ENCODE measurements around the gene TRAF3. TPM values are rescaled to one million over a fixed set of nuclear protein-coding genes. Genes with fewer than 3 reads are reported as not detected.
A peak's percentile ranks its signal among the peaks of the same experiment; 100 is the strongest.
"Not testable (repeated sequence)": the region's sequence is repeated elsewhere in the genome, so short reads cannot be mapped to it uniquely, and the experiment has no call there.

The TRAF3 gene
- total RNA-seq, 1 donor from 2014 or later = 5.7 TPM

DNA sequence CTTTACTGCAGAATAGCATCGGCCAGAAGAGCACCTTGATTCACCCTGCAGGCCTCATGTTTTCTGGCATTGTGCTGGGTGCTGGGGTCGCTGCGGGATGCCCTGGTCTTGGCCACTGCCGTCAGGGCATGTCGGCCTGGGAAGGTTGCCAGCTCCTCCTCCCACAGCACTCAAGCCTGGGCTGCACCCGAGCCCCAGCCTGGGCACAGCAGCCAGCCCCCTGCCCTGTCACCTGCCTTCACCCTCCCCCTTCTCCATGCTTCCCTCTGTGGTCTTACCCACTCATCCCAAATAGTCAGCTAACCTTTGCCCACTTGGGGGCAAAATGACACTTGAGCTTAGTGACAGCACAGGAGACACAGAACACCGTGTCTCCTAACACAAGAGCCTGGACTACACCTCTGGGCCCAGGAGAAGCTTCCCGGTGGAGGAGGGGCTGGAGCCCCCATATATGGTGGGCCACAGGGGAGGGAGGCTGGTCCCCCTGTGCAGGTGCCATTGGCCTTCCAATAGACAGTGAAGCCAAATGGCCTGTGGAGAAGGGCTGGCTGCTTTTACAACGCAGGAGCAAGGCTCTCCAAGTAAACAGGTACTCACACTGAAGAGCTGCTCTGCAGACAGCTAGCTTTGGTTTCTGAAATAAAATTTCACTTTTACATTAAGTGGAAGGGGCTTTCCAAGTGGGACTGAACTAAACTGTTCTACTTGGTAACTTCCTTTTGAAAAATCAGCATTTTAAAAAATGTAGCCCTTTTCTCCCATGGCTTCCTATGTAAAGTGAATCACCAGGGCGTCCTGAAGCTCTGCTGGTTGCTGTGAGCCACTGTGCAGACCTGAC is 94.0 kb downstream of the TRAF3 start:
- no peaks in the 10 kb centered on the region for H3K9me3 ChIP-seq (ENCODE audit: control insufficient read depth in 3 of 3, low read length in 3 of 3)
- no peaks in the 10 kb centered on the region for H3K27me3 ChIP-seq (ENCODE audit: control insufficient read depth in 3 of 3, insufficient read depth in 3 of 3, low read length in 3 of 3)
- H3K4me3 ChIP-seq (ENCODE audit: low read length in 3 of 3) = no peak overlapping the region
- no peak overlapping the region for H3K9ac ChIP-seq (ENCODE audit: low read depth in 1 of 3, low read length in 3 of 3)
- H3K27ac ChIP-seq (ENCODE audit: low read depth, low read length) = no peak overlapping the region
- peaks cover 7 to 9% (median 8%) of the 10 kb centered on the region in 3 donors for H3K4me1 ChIP-seq (ENCODE audit: control insufficient read depth in 3 of 3, insufficient read depth in 3 of 3, low read length in 3 of 3)
- peaks cover under 1 to 11% (median 6%) of the 10 kb centered on the region in 3 donors for H3K36me3 ChIP-seq (ENCODE audit: control insufficient read depth in 3 of 3, insufficient read depth in 3 of 3, low read length in 3 of 3)

DNA sequence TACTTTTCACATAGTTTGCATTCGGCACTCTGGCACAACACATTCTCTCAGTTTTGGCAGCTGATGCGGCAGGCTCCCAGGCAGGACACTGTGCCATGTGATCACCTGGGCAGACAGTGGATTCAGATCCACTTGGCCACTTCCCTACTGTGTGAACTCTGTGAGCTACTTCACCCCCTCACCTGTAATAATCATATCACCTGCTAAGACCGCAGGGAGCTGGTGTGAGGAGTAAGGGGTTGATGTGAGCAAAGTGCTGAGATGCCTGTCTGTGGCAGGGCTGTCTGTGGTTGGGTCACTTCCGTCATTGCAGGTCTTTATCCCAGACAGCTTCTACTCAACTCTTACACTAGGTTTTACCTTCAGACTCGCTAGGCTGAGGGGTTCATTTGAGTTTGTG is 94.8 kb downstream of the TRAF3 start:
- Histone ChIP-seq H3K9me3 (ENCODE audit: control insufficient read depth in 3 of 3, low read length in 3 of 3) (no peaks in the 10 kb centered on the region), H3K27ac (ENCODE audit: low read depth, low read length) (no peak overlapping the region), H3K36me3 (ENCODE audit: control insufficient read depth in 3 of 3, insufficient read depth in 3 of 3, low read length in 3 of 3) (peaks cover 6 to 18% (median 13%) of the 10 kb centered on the region in 3 donors), H3K9ac (ENCODE audit: low read depth in 1 of 3, low read length in 3 of 3) (no peak overlapping the region), H3K4me3 (ENCODE audit: low read length in 3 of 3) (no peak overlapping the region), H3K4me1 (ENCODE audit: control insufficient read depth in 3 of 3, insufficient read depth in 3 of 3, low read length in 3 of 3) (peaks cover 7 to 9% (median 8%) of the 10 kb centered on the region in 3 donors), H3K27me3 (ENCODE audit: control insufficient read depth in 3 of 3, insufficient read depth in 3 of 3, low read length in 3 of 3) (no peaks in the 10 kb centered on the region)

DNA sequence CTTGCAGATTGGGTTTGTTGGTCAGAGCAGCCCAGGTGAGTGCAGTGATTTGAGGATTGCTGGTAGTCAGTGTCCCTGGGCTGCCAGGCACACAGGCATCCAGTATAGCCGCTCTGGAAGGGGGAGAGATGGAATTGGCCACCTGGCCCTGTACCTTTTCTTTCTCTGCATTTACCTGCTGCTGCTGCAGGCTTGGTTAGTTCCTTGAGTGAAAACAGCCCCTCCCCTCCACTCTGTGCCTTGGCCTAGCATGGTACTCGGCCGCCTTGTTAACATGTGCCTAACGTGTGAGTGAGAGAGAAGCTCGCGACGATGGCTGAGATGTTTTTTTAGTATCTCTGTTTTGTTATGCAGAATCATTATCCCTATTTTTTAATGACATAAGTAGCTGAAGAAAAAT is 95.9 kb downstream of the TRAF3 start:
- Histone ChIP-seq H3K4me1 (ENCODE audit: control insufficient read depth in 3 of 3, insufficient read depth in 3 of 3, low read length in 3 of 3) (peaks cover 7 to 9% (median 8%) of the 10 kb centered on the region in 3 donors), H3K36me3 (ENCODE audit: control insufficient read depth in 3 of 3, insufficient read depth in 3 of 3, low read length in 3 of 3) (peaks cover 6 to 19% (median 13%) of the 10 kb centered on the region in 3 donors), H3K9me3 (ENCODE audit: control insufficient read depth in 3 of 3, low read length in 3 of 3) (no peaks in the 10 kb centered on the region), H3K4me3 (ENCODE audit: low read length in 3 of 3) (no peak overlapping the region), H3K27me3 (ENCODE audit: control insufficient read depth in 3 of 3, insufficient read depth in 3 of 3, low read length in 3 of 3) (no peaks in the 10 kb centered on the region), H3K27ac (ENCODE audit: low read depth, low read length) (no peak overlapping the region), H3K9ac (ENCODE audit: low read depth in 1 of 3, low read length in 3 of 3) (no peak overlapping the region)

DNA sequence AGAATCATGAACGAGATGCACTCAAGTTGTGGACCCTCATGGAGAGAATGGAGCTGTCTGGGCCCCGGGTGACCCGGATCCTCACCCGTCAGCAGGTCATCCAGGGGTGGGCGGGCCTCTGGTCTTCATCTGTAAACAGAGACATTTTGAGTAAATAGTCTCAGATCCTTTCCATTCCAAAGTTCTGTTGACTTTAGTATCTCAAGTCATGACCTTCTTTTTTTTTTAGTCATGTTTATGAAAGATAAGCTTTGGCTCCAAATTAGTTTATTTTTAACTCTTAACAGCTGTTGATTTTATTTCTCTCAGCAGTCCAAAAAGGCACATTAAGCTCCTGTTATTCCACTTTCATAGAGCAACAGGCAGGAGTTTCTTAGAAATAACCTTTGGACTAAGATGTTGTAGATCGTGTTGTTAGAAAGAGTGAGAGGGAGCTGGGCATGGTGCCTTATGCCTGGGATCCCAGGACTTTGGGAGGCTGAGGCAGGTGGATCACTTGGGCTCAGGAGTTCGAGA is 96.4 kb downstream of the TRAF3 start:
- no peaks in the 10 kb centered on the region for H3K27me3 ChIP-seq (ENCODE audit: control insufficient read depth in 3 of 3, insufficient read depth in 3 of 3, low read length in 3 of 3)
- peaks cover 6 to 19% (median 13%) of the 10 kb centered on the region in 3 donors for H3K36me3 ChIP-seq (ENCODE audit: control insufficient read depth in 3 of 3, insufficient read depth in 3 of 3, low read length in 3 of 3)
- no peak overlapping the region for H3K4me3 ChIP-seq (ENCODE audit: low read length in 3 of 3)
- no peak overlapping the region for H3K9ac ChIP-seq (ENCODE audit: low read depth in 1 of 3, low read length in 3 of 3)
- peaks cover 7 to 9% (median 8%) of the 10 kb centered on the region in 3 donors for H3K4me1 ChIP-seq (ENCODE audit: control insufficient read depth in 3 of 3, insufficient read depth in 3 of 3, low read length in 3 of 3)
- H3K9me3 ChIP-seq (ENCODE audit: control insufficient read depth in 3 of 3, low read length in 3 of 3) = no peaks in the 10 kb centered on the region
- H3K27ac ChIP-seq (ENCODE audit: low read depth, low read length) = no peak overlapping the region

DNA sequence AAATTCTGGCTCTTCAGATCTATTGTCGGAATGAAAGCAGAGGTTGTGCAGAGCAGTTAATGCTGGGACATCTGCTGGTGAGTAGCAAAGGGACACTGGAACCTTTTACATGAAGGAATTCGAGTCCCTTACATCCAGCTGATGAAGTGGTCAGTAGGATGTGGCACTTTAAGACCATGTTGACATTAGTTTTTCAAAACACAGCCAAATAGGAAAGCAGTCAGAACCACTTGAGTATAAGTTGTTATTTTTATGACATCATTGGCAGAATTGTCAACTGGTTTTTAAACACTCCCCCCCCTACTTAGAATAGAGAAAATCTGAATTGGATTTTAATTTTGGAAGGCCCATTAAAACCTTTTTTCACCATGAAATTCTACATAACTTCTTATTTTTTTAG is 98.4 kb downstream of the TRAF3 start:
- Histone ChIP-seq H3K4me3 (ENCODE audit: low read length in 3 of 3) (no peak overlapping the region), H3K27ac (ENCODE audit: low read depth, low read length) (no peak overlapping the region), H3K9me3 (ENCODE audit: control insufficient read depth in 3 of 3, low read length in 3 of 3) (no peaks in the 10 kb centered on the region), H3K36me3 (ENCODE audit: control insufficient read depth in 3 of 3, insufficient read depth in 3 of 3, low read length in 3 of 3) (peaks cover 6 to 19% (median 13%) of the 10 kb centered on the region in 3 donors), H3K4me1 (ENCODE audit: control insufficient read depth in 3 of 3, insufficient read depth in 3 of 3, low read length in 3 of 3) (peaks cover 7 to 8% (median 7%) of the 10 kb centered on the region in 3 donors), H3K27me3 (ENCODE audit: control insufficient read depth in 3 of 3, insufficient read depth in 3 of 3, low read length in 3 of 3) (no peaks in the 10 kb centered on the region), H3K9ac (ENCODE audit: low read depth in 1 of 3, low read length in 3 of 3) (no peak overlapping the region)

DNA sequence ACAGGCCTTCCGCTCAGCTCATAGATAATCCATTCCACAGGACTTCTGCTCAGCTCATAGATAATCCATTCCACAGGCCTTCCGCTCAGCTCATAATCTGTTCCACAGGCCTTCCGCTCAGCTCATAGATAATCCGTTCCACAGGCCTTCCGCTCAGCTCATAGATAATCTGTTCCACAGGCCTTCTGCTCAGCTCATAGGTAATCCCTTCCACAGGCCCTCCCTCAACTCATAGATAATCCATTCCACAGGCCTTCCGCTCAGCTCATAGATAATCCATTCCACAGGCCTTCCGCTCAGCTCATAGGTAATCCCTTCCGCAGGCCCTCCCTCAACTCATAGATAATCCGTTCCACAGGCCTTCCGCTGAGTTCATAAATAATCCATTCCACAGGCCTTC is 100.3 kb downstream of the TRAF3 start:
- H3K36me3 ChIP-seq (ENCODE audit: control insufficient read depth in 3 of 3, insufficient read depth in 3 of 3, low read length in 3 of 3) = peaks cover 6 to 10% (median 10%) of the 10 kb centered on the region in 3 donors
- not testable (repeated sequence) for H3K27ac ChIP-seq (ENCODE audit: low read depth, low read length); H3K9ac ChIP-seq (ENCODE audit: low read depth in 1 of 3, low read length in 3 of 3); H3K9me3 ChIP-seq (ENCODE audit: control insufficient read depth in 3 of 3, low read length in 3 of 3); H3K4me1 ChIP-seq (ENCODE audit: control insufficient read depth in 3 of 3, insufficient read depth in 3 of 3, low read length in 3 of 3); H3K27me3 ChIP-seq (ENCODE audit: control insufficient read depth in 3 of 3, insufficient read depth in 3 of 3, low read length in 3 of 3); H3K4me3 ChIP-seq (ENCODE audit: low read length in 3 of 3)

DNA sequence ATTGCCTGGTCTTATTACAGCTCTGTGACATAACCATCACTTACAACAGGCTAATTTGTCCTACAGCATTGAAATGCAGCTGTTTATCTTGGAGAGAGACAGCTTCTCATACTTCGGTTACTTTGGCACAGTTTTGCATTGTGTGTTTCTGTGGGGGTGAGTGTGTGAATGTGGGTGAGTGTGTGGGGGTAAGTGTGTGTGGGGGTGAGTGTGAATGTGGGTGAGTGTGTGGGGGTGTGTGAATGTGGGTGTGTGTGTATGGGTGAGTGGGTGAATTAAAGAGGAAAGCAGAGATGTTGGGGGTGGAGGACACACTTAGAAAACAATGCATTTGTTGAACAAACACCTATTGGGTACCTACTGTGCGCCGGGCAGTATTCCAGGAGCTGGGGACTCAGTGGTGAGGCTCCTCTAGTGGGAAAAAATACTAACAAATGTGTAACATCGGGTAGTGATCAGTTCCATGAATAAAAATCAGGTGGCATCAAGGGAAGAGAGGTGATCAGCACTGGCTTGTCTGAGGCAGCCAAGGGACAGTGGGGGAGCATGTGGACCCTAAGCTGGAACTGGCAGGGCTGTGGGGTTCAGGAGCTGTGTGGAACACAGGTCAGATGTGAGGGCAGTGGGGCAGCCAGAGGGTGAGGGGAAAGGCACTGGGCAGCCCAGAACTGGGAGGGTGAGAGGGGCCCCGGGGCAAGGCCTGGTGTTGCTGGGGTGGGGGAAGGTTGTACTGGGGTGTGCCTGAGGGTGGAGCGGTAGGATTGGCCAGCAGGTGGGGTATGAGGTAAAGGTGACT is 101.1 kb downstream of the TRAF3 start:
- H3K36me3 ChIP-seq (ENCODE audit: control insufficient read depth in 3 of 3, insufficient read depth in 3 of 3, low read length in 3 of 3) = peaks cover 6 to 10% (median 10%) of the 10 kb centered on the region in 3 donors
- no peak overlapping the region for H3K9ac ChIP-seq (ENCODE audit: low read depth in 1 of 3, low read length in 3 of 3)
- H3K4me3 ChIP-seq (ENCODE audit: low read length in 3 of 3) = no peak overlapping the region
- H3K9me3 ChIP-seq (ENCODE audit: control insufficient read depth in 3 of 3, low read length in 3 of 3) = no peaks in the 10 kb centered on the region
- peaks cover 0 to 15% (median 11%) of the 10 kb centered on the region in 3 donors for H3K4me1 ChIP-seq (ENCODE audit: control insufficient read depth in 3 of 3, insufficient read depth in 3 of 3, low read length in 3 of 3)
- no peaks in the 10 kb centered on the region for H3K27me3 ChIP-seq (ENCODE audit: control insufficient read depth in 3 of 3, insufficient read depth in 3 of 3, low read length in 3 of 3)
- H3K27ac ChIP-seq (ENCODE audit: low read depth, low read length) = no peak overlapping the region

DNA sequence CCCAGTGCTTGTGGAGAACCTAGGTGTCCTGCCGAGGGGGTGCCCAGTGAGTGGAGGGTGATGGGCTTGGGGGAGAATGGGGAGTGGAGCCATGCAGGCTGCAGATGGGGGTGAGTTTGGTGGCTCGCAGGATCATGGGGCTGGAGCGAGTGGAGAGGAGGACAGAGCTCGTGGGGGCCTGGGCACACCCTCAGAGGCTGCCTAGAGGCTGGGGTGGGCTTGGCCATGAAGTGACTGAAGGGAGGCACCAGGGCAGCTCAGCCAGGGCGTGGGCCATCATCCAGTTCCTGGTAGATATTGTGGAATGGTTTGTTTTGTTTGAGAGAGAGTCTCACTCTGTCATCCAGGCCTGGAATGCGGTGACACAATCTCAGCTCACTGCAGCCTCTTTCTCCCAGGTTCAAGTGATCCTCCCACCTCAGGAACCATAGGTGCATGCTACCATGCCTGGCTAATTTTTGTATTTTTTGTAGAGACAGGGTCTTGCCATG is 101.8 kb downstream of the TRAF3 start:
- peaks cover 0 to 15% (median 11%) of the 10 kb centered on the region in 3 donors for H3K4me1 ChIP-seq (ENCODE audit: control insufficient read depth in 3 of 3, insufficient read depth in 3 of 3, low read length in 3 of 3)
- H3K4me3 ChIP-seq (ENCODE audit: low read length in 3 of 3) = no peak overlapping the region
- no peaks in the 10 kb centered on the region for H3K9me3 ChIP-seq (ENCODE audit: control insufficient read depth in 3 of 3, low read length in 3 of 3)
- no peaks in the 10 kb centered on the region for H3K27me3 ChIP-seq (ENCODE audit: control insufficient read depth in 3 of 3, insufficient read depth in 3 of 3, low read length in 3 of 3)
- H3K9ac ChIP-seq (ENCODE audit: low read depth in 1 of 3, low read length in 3 of 3) = no peak overlapping the region
- peaks cover 6 to 10% (median 10%) of the 10 kb centered on the region in 3 donors for H3K36me3 ChIP-seq (ENCODE audit: control insufficient read depth in 3 of 3, insufficient read depth in 3 of 3, low read length in 3 of 3)
- H3K27ac ChIP-seq (ENCODE audit: low read depth, low read length) = no peak overlapping the region

DNA sequence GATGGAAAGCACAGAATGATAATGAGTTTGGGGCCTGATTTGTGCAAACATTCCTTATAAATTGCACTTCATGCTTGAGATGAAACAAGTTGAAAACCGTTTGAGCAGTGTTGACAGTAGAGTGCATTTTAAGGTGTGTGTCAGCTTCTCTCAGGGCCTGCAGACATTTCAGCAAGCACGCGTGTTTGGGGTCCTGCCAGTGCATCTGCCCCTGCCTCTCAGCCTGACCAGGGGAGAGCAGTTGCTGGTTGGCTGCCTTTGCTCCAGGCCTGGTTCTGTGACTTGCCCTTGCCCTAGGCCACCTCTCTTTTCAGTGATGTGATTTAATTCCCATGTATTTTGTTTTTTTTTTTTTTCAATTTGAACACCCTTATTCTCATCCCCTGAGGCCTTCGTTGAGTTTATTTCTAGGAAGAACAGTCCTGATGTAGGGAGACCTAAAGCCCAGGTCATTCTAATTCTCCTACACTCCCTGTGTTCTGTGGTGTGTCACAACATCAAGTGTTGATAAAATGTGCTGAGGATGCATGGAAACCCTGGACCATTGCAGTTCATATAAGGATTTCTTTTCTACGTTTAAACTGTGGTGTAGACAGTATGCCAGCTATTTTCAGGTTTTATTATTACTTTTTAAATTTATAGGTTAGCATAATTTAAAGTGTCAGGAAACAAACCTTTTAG is 105.1 kb downstream of the TRAF3 start:
- peak overlapping the region in 2 of 3 donors; percentile 18 to 52 for H3K9ac ChIP-seq (ENCODE audit: low read depth in 1 of 3, low read length in 3 of 3)
- no peaks in the 10 kb centered on the region for H3K27me3 ChIP-seq (ENCODE audit: control insufficient read depth in 3 of 3, insufficient read depth in 3 of 3, low read length in 3 of 3)
- peaks cover 0 to 15% (median 11%) of the 10 kb centered on the region in 3 donors for H3K4me1 ChIP-seq (ENCODE audit: control insufficient read depth in 3 of 3, insufficient read depth in 3 of 3, low read length in 3 of 3)
- no peaks in the 10 kb centered on the region for H3K9me3 ChIP-seq (ENCODE audit: control insufficient read depth in 3 of 3, low read length in 3 of 3)
- H3K36me3 ChIP-seq (ENCODE audit: control insufficient read depth in 3 of 3, insufficient read depth in 3 of 3, low read length in 3 of 3) = peaks cover 0 to 3% (median 2%) of the 10 kb centered on the region in 3 donors
- no peak overlapping the region for H3K4me3 ChIP-seq (ENCODE audit: low read length in 3 of 3)
- peak overlapping the region; percentile 46 for H3K27ac ChIP-seq (ENCODE audit: low read depth, low read length)

Data from skeletal muscle tissue (tissue), 4 donors.